ENCODE data around the gene MBD1. TPM values are rescaled to one million over a fixed set of nuclear protein-coding genes. Genes with fewer than 3 reads are reported as not detected.

MBD1 gene
- total and polyA plus RNA-seq, 2 of the 13 experiments (the other 11 are each of a cell fraction or from before 2014, with no cell fraction given): 25.5 to 28.6 TPM

DNA sequence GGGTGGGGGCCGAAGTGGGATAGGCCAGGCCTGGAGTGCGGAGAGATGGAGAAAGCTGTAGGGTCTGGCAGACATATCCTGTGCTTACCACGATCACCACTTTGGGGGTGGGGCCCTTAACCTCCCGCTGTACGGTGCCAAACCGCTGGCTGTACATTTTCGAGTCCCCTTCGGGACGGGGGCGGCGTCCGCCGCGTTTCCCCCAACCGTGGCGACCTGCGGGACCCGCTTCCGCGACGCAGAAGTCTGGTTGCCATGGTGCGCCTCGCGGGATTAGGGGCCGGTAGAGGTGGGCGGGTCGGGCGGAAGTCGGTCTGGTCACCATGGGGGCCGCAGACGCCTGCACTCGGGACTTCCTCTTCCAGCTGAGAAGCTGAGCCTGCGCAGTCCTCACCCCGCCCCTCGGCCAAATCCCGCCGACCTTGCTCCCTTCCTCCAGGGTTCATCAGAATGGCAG is 15.0 kb downstream of the MBD1 start, which contains the start of gene CFAP53 (continued):
- no peak for TF ChIP-seq ZNF776 (CRISPR knock-in tag; IDR thresholded peaks at IDR 0.05)
- TF ChIP-seq ZNF816 (CRISPR knock-in tag; IDR thresholded peaks at IDR 0.05; ENCODE audit: borderline replicate concordance): no peak
- TF ChIP-seq, protein P1, sequence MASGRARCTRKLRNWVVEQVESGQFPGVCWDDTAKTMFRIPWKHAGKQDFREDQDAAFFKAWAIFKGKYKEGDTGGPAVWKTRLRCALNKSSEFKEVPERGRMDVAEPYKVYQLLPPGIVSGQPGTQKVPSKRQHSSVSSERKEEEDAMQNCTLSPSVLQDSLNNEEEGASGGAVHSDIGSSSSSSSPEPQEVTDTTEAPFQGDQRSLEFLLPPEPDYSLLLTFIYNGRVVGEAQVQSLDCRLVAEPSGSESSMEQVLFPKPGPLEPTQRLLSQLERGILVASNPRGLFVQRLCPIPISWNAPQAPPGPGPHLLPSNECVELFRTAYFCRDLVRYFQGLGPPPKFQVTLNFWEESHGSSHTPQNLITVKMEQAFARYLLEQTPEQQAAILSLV (CRISPR knock-in tag; IDR thresholded peaks at IDR 0.05; ENCODE audit: borderline replicate concordance): no peak
- TF ChIP-seq SALL1 (CRISPR knock-in tag; IDR thresholded peaks at IDR 0.05): peak; percentile 64; the same call in 1 of the 2 replicates
- TF ChIP-seq, protein P2, sequence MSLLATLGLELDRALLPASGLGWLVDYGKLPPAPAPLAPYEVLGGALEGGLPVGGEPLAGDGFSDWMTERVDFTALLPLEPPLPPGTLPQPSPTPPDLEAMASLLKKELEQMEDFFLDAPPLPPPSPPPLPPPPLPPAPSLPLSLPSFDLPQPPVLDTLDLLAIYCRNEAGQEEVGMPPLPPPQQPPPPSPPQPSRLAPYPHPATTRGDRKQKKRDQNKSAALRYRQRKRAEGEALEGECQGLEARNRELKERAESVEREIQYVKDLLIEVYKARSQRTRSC (CRISPR knock-in tag; IDR thresholded peaks at IDR 0.05; ENCODE audit: low read depth): no peak
- no peak for TF ChIP-seq ZNF850 (CRISPR knock-in tag; conservative IDR thresholded peaks at IDR 0.05)
- TF ChIP-seq SMYD3 (CRISPR knock-in tag; IDR thresholded peaks at IDR 0.05): no peak
- TF ChIP-seq CBX5 (CRISPR knock-in tag; IDR thresholded peaks at IDR 0.05; ENCODE audit: borderline replicate concordance): no peak
- TF ChIP-seq CHCHD3 (CRISPR knock-in tag; IDR thresholded peaks at IDR 0.05): no peak
- TF ChIP-seq ZNF30 (CRISPR knock-in tag; IDR thresholded peaks at IDR 0.05): no peak
- TF ChIP-seq ISX (CRISPR knock-in tag; conservative IDR thresholded peaks at IDR 0.05): no peak
- TF ChIP-seq DNMT1 (CRISPR knock-in tag; IDR thresholded peaks at IDR 0.05): no peak
- TF ChIP-seq FOXJ3 (CRISPR knock-in tag; IDR thresholded peaks at IDR 0.05; ENCODE audit: borderline replicate concordance): no peak
- no peak for TF ChIP-seq ZFP62 (CRISPR knock-in tag; IDR thresholded peaks at IDR 0.05)
- TF ChIP-seq, protein P3, sequence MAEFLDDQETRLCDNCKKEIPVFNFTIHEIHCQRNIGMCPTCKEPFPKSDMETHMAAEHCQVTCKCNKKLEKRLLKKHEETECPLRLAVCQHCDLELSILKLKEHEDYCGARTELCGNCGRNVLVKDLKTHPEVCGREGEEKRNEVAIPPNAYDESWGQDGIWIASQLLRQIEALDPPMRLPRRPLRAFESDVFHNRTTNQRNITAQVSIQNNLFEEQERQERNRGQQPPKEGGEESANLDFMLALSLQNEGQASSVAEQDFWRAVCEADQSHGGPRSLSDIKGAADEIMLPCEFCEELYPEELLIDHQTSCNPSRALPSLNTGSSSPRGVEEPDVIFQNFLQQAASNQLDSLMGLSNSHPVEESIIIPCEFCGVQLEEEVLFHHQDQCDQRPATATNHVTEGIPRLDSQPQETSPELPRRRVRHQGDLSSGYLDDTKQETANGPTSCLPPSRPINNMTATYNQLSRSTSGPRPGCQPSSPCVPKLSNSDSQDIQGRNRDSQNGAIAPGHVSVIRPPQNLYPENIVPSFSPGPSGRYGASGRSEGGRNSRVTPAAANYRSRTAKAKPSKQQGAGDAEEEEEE (CRISPR knock-in tag; IDR thresholded peaks at IDR 0.05; ENCODE audit: borderline replicate concordance): no peak
- TF ChIP-seq HNF4A (CRISPR knock-in tag; IDR thresholded peaks at IDR 0.05): no peak
- no peak for TF ChIP-seq ZIK1 (CRISPR knock-in tag; IDR thresholded peaks at IDR 0.05; ENCODE audit: borderline replicate concordance, low read depth)
- TF ChIP-seq ZNF546 (CRISPR knock-in tag; conservative IDR thresholded peaks at IDR 0.05): no peak
- no peak for TF ChIP-seq RBM39 (IDR thresholded peaks at IDR 0.05; ENCODE audit: low read depth, low read length, poor library complexity, severe bottlenecking)
- TF ChIP-seq, protein P4, sequence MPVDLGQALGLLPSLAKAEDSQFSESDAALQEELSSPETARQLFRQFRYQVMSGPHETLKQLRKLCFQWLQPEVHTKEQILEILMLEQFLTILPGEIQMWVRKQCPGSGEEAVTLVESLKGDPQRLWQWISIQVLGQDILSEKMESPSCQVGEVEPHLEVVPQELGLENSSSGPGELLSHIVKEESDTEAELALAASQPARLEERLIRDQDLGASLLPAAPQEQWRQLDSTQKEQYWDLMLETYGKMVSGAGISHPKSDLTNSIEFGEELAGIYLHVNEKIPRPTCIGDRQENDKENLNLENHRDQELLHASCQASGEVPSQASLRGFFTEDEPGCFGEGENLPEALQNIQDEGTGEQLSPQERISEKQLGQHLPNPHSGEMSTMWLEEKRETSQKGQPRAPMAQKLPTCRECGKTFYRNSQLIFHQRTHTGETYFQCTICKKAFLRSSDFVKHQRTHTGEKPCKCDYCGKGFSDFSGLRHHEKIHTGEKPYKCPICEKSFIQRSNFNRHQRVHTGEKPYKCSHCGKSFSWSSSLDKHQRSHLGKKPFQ (CRISPR knock-in tag; IDR thresholded peaks at IDR 0.05; ENCODE audit: insufficient replicate concordance): no peak
- no peak for TF ChIP-seq ZNF101 (CRISPR knock-in tag; IDR thresholded peaks at IDR 0.05; ENCODE audit: borderline replicate concordance, low read depth)
- TF ChIP-seq CENPX (CRISPR knock-in tag; IDR thresholded peaks at IDR 0.05): no peak
- TF ChIP-seq KAT2B (IDR thresholded peaks at IDR 0.05; ENCODE audit: borderline replicate concordance, low read depth, low read length): no peak
- TF ChIP-seq RORA (CRISPR knock-in tag; IDR thresholded peaks at IDR 0.05): no peak
- no peak for TF ChIP-seq SRSF9 (IDR thresholded peaks at IDR 0.05; ENCODE audit: borderline replicate concordance, insufficient read depth, low read depth, low read length, poor library complexity, severe bottlenecking)
- no peak for TF ChIP-seq ZNF713 (CRISPR knock-in tag; IDR thresholded peaks at IDR 0.05)
- TF ChIP-seq ZNF724P (CRISPR knock-in tag; IDR thresholded peaks at IDR 0.05; ENCODE audit: borderline replicate concordance): no peak

Data from HepG2 (cell line).